Karpas-422 (cell line): ENCODE measurements around the gene CTDP1. TPM values are rescaled to one million over a fixed set of nuclear protein-coding genes. Genes with fewer than 3 reads are reported as not detected.

Source experiments
- DNase-seq: peaks from one replicate; pipeline ENCODE4 v3.0.0-alpha.2; 2015
- H2AFZ ChIP-seq: fragments of 200-600 bp; sonication (generic); 2 replicates; pipeline ENCODE4 v1.6.1; 2014; ENCODE audit warnings: antibody characterized with exemption, low read length, mixed read lengths
- H3K27ac ChIP-seq: fragments of 200-600 bp; sonication (generic); 2 replicates; pipeline ENCODE4 v1.5.1; 2014; ENCODE audit warnings: mild to moderate bottlenecking, low read length, moderate library complexity
- H3K27me3 ChIP-seq: fragments of 200-600 bp; sonication (generic); 2 replicates; pipeline ENCODE4 v1.6.1; 2014; ENCODE audit warnings: low read length, mixed read lengths
- H3K36me3 ChIP-seq: fragments of 200-600 bp; sonication (generic); 2 replicates; pipeline ENCODE4 v1.6.1; 2014; ENCODE audit warnings: low read length, mixed read lengths; ENCODE audit not compliant: insufficient read depth
- H3K4me1 ChIP-seq: fragments of 200-600 bp; sonication (generic); 2 replicates; pipeline ENCODE4 v1.6.1; 2014; ENCODE audit warnings: mild to moderate bottlenecking, low read length, mixed read lengths
- H3K4me2 ChIP-seq: fragments of 200-600 bp; sonication (generic); 2 replicates; pipeline ENCODE4 v1.6.1; 2014; ENCODE audit warnings: low read length, low read depth, mild to moderate bottlenecking; ENCODE audit not compliant: poor library complexity, severe bottlenecking
- H3K4me3 ChIP-seq: fragments of 200-600 bp; sonication (generic); 2 replicates; pipeline ENCODE4 v1.5.1; 2014; ENCODE audit warnings: mild to moderate bottlenecking, antibody characterized with exemption, low read length, mixed read lengths
- H3K79me2 ChIP-seq: fragments of 200-600 bp; sonication (generic); 2 replicates; pipeline ENCODE4 v1.6.1; 2014; ENCODE audit warnings: mild to moderate bottlenecking, low read length, mixed read lengths
- H3K9ac ChIP-seq: fragments of 200-600 bp; sonication (generic); 2 replicates; pipeline ENCODE4 v1.6.0; 2014; ENCODE audit warnings: low read length
- H3K9me2 ChIP-seq: fragments of 200-600 bp; sonication (generic), shearing (Covaris generic); replicated peaks from 2 replicates; pipeline ENCODE4 v1.6.0; 2014; ENCODE audit warnings: mild to moderate bottlenecking, low read length, moderate library complexity; ENCODE audit not compliant: insufficient read depth
- H3K9me3 ChIP-seq: fragments of 300-700, 200-600 bp; sonication (generic); 2 replicates; pipeline ENCODE4 v1.6.1; 2014; ENCODE audit warnings: low read length, mixed read lengths
- H4K20me1 ChIP-seq: fragments of 200-600 bp; sonication (generic); 2 replicates; pipeline ENCODE4 v1.6.1; 2014; ENCODE audit warnings: mild to moderate bottlenecking, antibody characterized with exemption, low read length, low read depth; ENCODE audit not compliant: insufficient read depth
- total RNA-seq: library from RNA; depleted of rRNA; stranded (reverse); fragments of >200 nt; shearing (Covaris generic); gene quantifications from 2 replicates; pipeline ENCODE4 v1.2.3, GENCODE V29; 2014; ENCODE audit warnings: low replicate concordance

The CTDP1 gene
- total RNA-seq, 1 experiment from 2014 or later = 14.1 TPM

DNA sequence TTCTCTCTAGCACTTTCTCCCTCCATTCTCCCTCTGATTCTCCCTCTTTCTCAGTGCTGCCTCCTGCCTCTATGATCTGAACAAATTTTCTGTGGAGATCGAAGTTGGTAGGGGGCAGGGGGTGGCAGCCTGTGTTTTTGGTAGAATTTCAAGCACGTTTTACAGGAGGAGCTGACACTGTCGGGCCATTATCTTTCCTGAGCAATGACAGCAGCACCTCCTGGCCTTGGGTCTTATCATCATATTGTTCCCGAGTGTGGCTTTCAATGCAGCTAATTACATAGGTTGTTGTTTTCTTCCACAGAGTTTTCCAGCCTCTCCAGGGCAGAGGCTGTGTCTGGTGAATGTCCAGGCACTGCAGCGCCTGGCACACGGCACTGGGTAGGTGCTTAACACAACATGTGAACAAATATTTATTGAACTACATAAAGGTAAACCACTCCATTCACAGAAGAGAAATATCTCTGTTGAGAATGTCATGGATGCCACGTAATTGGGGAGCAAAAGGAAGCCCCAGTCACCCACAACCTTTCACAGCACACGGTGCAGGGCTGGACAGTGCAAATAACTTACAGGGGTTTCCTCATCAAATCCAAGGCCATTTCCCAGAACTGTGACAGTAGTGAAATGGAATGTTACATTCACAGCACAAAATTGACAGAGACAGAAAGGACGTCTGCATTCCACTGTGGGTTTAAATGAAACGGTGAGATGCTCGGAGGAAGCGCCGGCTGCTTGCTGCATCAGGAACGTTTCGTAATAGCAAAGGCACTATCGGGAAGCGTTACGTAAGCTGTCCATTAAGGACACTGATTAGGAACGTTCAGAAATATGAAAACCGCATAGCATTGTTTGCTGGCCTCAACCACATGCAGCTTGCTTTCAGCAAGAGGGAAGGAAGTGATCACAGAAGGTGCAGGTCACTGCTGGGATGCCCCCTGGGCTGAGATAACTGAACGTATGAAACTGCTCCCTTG is 111.7 kb downstream of the CTDP1 start:
- H3K4me2 ChIP-seq = no peak overlapping the region

GRCh38 chr18:79792096-79792987 is 112.7 kb downstream of the CTDP1 start:
- no peaks in the 10 kb centered on the region for H3K79me2 ChIP-seq
- H3K9me2 ChIP-seq = no peaks in the 10 kb centered on the region
- H4K20me1 ChIP-seq = no peaks in the 10 kb centered on the region
- H3K27me3 ChIP-seq = no peaks in the 10 kb centered on the region
- H3K9me3 ChIP-seq = peaks cover 3% of the 10 kb centered on the region; the same call in 1 of the 2 replicates
- H3K4me3 ChIP-seq = no peak overlapping the region
- no peak overlapping the region for H3K27ac ChIP-seq
- H3K4me1 ChIP-seq = no peaks in the 10 kb centered on the region
- DNase-seq = no peak
- H3K36me3 ChIP-seq = no peaks in the 10 kb centered on the region
- no peak overlapping the region for H2AFZ ChIP-seq
- H3K4me2 ChIP-seq = no peak overlapping the region
- H3K9ac ChIP-seq = no peak overlapping the region

More for the DNA sequence above, 111.7 kb downstream of the CTDP1 start:
- Histone ChIP-seq H2AFZ (no peak overlapping the region), H3K9me2 (no peaks in the 10 kb centered on the region), H3K79me2 (no peaks in the 10 kb centered on the region), H3K36me3 (no peaks in the 10 kb centered on the region), H4K20me1 (no peaks in the 10 kb centered on the region), H3K4me3 (no peak overlapping the region), H3K27me3 (no peaks in the 10 kb centered on the region), H3K27ac (no peak overlapping the region), H3K4me1 (no peaks in the 10 kb centered on the region), H3K9ac (no peak overlapping the region), H3K9me3 (peaks cover 3% of the 10 kb centered on the region; the same call in 1 of the 2 replicates)
- no peak for DNase-seq

DNA sequence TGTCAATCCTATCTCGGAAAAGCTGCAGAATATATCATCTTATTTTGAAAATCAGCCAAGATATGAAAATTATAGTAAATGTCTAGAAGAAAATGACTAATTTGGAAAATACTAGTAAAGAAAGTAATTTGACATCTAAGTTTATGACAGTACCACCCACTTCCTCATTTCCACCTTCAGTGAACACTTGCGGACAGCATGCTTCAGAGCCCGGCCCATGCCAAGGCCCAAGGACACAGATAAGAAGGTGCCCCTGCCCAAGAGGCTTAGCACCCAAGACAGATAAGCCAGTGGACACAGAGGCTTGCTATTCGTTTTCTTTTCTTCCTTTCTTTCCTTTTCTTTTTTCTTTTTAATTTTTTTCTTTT is 113.4 kb downstream of the CTDP1 start:
- Histone ChIP-seq H3K79me2 (no peaks in the 10 kb centered on the region), H2AFZ (no peak overlapping the region), H3K9me2 (no peaks in the 10 kb centered on the region), H3K9ac (no peak overlapping the region), H3K4me2 (no peak overlapping the region), H3K27me3 (no peaks in the 10 kb centered on the region), H3K9me3 (peaks cover 3% of the 10 kb centered on the region; the same call in 1 of the 2 replicates), H3K36me3 (no peaks in the 10 kb centered on the region), H3K4me1 (no peaks in the 10 kb centered on the region), H3K4me3 (no peak overlapping the region), H3K27ac (no peak overlapping the region), H4K20me1 (no peaks in the 10 kb centered on the region)
- DNase-seq = no peak

GRCh38 chr18:79794846-79795245 is 115.2 kb downstream of the CTDP1 start:
- Histone ChIP-seq H3K27ac (no peak overlapping the region), H3K9me3 (no peaks in the 10 kb centered on the region), H3K9me2 (no peaks in the 10 kb centered on the region), H3K4me3 (no peak overlapping the region), H3K9ac (no peak overlapping the region), H3K4me2 (no peak overlapping the region), H3K79me2 (no peaks in the 10 kb centered on the region), H3K4me1 (no peaks in the 10 kb centered on the region), H3K36me3 (no peaks in the 10 kb centered on the region), H3K27me3 (no peaks in the 10 kb centered on the region), H4K20me1 (no peaks in the 10 kb centered on the region), H2AFZ (no peak overlapping the region)
- no peak for DNase-seq

- Histone ChIP-seq H3K4me1 (no peaks in the 10 kb centered on the region), H3K36me3 (no peaks in the 10 kb centered on the region), H3K79me2 (no peaks in the 10 kb centered on the region), H3K9me3 (no peaks in the 10 kb centered on the region), H2AFZ (no peak overlapping the region), H3K9me2 (no peaks in the 10 kb centered on the region), H3K27me3 (no peaks in the 10 kb centered on the region), H3K4me3 (no peak overlapping the region), H3K9ac (no peak overlapping the region), H3K4me2 (no peak overlapping the region), H4K20me1 (no peaks in the 10 kb centered on the region), H3K27ac (no peak overlapping the region)
- no peak for DNase-seq
Measured at GRCh38 chr18:79795446-79795845, 115.8 kb downstream of the CTDP1 start.

GRCh38 chr18:79796016-79796415 is 116.4 kb downstream of the CTDP1 start:
- no peak overlapping the region for H3K4me2 ChIP-seq

GRCh38 chr18:79796531-79797405 is 117.2 kb downstream of the CTDP1 start:
- no peaks in the 10 kb centered on the region for H4K20me1 ChIP-seq
- no peaks in the 10 kb centered on the region for H3K9me3 ChIP-seq
- H3K9ac ChIP-seq = no peak overlapping the region
- no peaks in the 10 kb centered on the region for H3K27me3 ChIP-seq
- H3K79me2 ChIP-seq = no peaks in the 10 kb centered on the region
- no peak overlapping the region for H3K27ac ChIP-seq
- no peaks in the 10 kb centered on the region for H3K36me3 ChIP-seq
- H2AFZ ChIP-seq = no peak overlapping the region
- H3K9me2 ChIP-seq = no peaks in the 10 kb centered on the region
- DNase-seq = no peak
- H3K4me1 ChIP-seq = no peaks in the 10 kb centered on the region
- no peak overlapping the region for H3K4me3 ChIP-seq
- no peak overlapping the region for H3K4me2 ChIP-seq

More at GRCh38 chr18:79796016-79796415, 116.4 kb downstream of the CTDP1 start:
- no peaks in the 10 kb centered on the region for H3K79me2 ChIP-seq
- no peaks in the 10 kb centered on the region for H3K27me3 ChIP-seq
- H2AFZ ChIP-seq = no peak overlapping the region
- no peaks in the 10 kb centered on the region for H4K20me1 ChIP-seq
- H3K4me3 ChIP-seq = no peak overlapping the region
- H3K9me2 ChIP-seq = no peaks in the 10 kb centered on the region
- H3K36me3 ChIP-seq = no peaks in the 10 kb centered on the region
- no peak overlapping the region for H3K27ac ChIP-seq
- DNase-seq = no peak
- no peaks in the 10 kb centered on the region for H3K9me3 ChIP-seq
- H3K4me1 ChIP-seq = no peaks in the 10 kb centered on the region
- no peak overlapping the region for H3K9ac ChIP-seq
